Suprapubic skin (tissue), 4 donors: ENCODE measurements around the gene NABP2.

ENCODE experiments used
- EP300 ChIP-seq: sonication (generic); formaldehyde crosslinking; IDR thresholded peaks from one replicate; pipeline ENCODE4 v1.6.1; 2017; ENCODE audit warnings: antibody characterized with exemption
- POLR2A ChIP-seq, 2 donors: fragments of 450-650 bp; IDR thresholded peaks; one replicate each; pipeline ENCODE4 v1.6.1; 2017; ENCODE audit warnings: antibody characterized with exemption in 2 of 2, mild to moderate bottlenecking in 2 of 2, moderate library complexity in 2 of 2
- POLR2AphosphoS5 ChIP-seq, 3 donors: sonication (generic); formaldehyde crosslinking; IDR thresholded peaks; one replicate each; pipeline ENCODE4 v1.6.1; 2017; ENCODE audit warnings: antibody characterized with exemption in 3 of 3
- TF ChIP-seq, protein P1 (sequence below), 2 donors: fragments of 200-600 bp in 1 of 2; fragments of 450-650 bp in 1 of 2; sonication (generic) in 1 of 2; IDR thresholded peaks; one replicate each; pipeline ENCODE4 v1.5.1; 2016 to 2019; ENCODE audit warnings: antibody characterized with exemption in 2 of 2, mild to moderate bottlenecking in 1 of 2, moderate library complexity in 1 of 2

GRCh38 chr12:56224954-56225353 lies 812 bp downstream of the NABP2 start:
- TF ChIP-seq, protein P1, sequence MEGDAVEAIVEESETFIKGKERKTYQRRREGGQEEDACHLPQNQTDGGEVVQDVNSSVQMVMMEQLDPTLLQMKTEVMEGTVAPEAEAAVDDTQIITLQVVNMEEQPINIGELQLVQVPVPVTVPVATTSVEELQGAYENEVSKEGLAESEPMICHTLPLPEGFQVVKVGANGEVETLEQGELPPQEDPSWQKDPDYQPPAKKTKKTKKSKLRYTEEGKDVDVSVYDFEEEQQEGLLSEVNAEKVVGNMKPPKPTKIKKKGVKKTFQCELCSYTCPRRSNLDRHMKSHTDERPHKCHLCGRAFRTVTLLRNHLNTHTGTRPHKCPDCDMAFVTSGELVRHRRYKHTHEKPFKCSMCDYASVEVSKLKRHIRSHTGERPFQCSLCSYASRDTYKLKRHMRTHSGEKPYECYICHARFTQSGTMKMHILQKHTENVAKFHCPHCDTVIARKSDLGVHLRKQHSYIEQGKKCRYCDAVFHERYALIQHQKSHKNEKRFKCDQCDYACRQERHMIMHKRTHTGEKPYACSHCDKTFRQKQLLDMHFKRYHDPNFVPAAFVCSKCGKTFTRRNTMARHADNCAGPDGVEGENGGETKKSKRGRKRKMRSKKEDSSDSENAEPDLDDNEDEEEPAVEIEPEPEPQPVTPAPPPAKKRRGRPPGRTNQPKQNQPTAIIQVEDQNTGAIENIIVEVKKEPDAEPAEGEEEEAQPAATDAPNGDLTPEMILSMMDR (IDR thresholded peaks at IDR 0.05): no peak
- no peak for TF ChIP-seq POLR2A (IDR thresholded peaks at IDR 0.05)
- no peak for TF ChIP-seq POLR2AphosphoS5 (IDR thresholded peaks at IDR 0.05)
- no peak for TF ChIP-seq EP300
